GM18507 (cell line): Measurements from ENCODE around the gene L3MBTL2.
"Not testable (repeated sequence)": the region's sequence is repeated elsewhere in the genome, so short reads cannot be mapped to it uniquely, and the experiment has no call there.

ENCODE experiments used
- DNase-seq: peaks from one replicate; pipeline ENCODE4 v3.0.0; 2011; ENCODE audit warnings: low read depth; ENCODE audit not compliant: insufficient read length; ENCODE audit errors: extremely low spot score
- FAIRE-seq: peaks from 2 replicates; lab custom pipeline; 2011; peaks lifted over from hg19 to GRCh38; lab: Jason Lieb, UNC

The L3MBTL2 gene

GRCh38 chr22:41238570-41239442, 33.7 kb downstream of the L3MBTL2 start:
- no peak for FAIRE-seq
- DNase-seq = no peak

- FAIRE-seq = no peak
- DNase-seq = no peak
Measured at GRCh38 chr22:41239443-41240128, 34.5 kb downstream of the L3MBTL2 start.

- FAIRE-seq = no peak
Measured at GRCh38 chr22:41240377-41241132, 35.4 kb downstream of the L3MBTL2 start, which contains the start of gene CHADL. CHADL (minus strand) TSS chr22:41240931; CDS start chr22:41240881, 50 bp downstream.

GRCh38 chr22:41241133-41241676, 36.1 kb downstream of the L3MBTL2 start:
- FAIRE-seq = no peak
- no peak for DNase-seq

More at GRCh38 chr22:41240377-41241132, 35.4 kb downstream of the L3MBTL2 start, which contains the start of gene CHADL:
- DNase-seq = no peak

- DNase-seq (no peak), FAIRE-seq (no peak)
Measured at GRCh38 chr22:41242396-41243117, 37.4 kb downstream of the L3MBTL2 start.

- no peak for FAIRE-seq
- DNase-seq = no peak
Measured at GRCh38 chr22:41243361-41243760, 38.2 kb downstream of the L3MBTL2 start.

- DNase-seq (no peak), FAIRE-seq (no peak)
Measured at GRCh38 chr22:41245917-41246499, 40.9 kb downstream of the L3MBTL2 start.

GRCh38 chr22:41247703-41248102, 42.6 kb downstream of the L3MBTL2 start:
- DNase-seq (no peak), FAIRE-seq (no peak)

GRCh38 chr22:41248314-41248713, 43.2 kb downstream of the L3MBTL2 start:
- DNase-seq = no peak
- no peak for FAIRE-seq

GRCh38 chr22:41248758-41249157, 43.6 kb downstream of the L3MBTL2 start:
- no peak for FAIRE-seq
- no peak for DNase-seq

- FAIRE-seq (no peak), DNase-seq (no peak)
Measured at GRCh38 chr22:41249442-41249841, 44.3 kb downstream of the L3MBTL2 start.

- FAIRE-seq = no peak
- no peak for DNase-seq
Measured at GRCh38 chr22:41250127-41250526, 45.0 kb downstream of the L3MBTL2 start.

- FAIRE-seq = no peak
- no peak for DNase-seq
Measured at GRCh38 chr22:41252365-41252764, 47.3 kb downstream of the L3MBTL2 start.

GRCh38 chr22:41254230-41254629, 49.1 kb downstream of the L3MBTL2 start:
- no peak for FAIRE-seq

GRCh38 chr22:41256254-41257253, 51.4 kb downstream of the L3MBTL2 start:
- no peak for FAIRE-seq
- DNase-seq = no peak

More at GRCh38 chr22:41254230-41254629, 49.1 kb downstream of the L3MBTL2 start:
- no peak for DNase-seq

- no peak for DNase-seq
- FAIRE-seq = no peak
Measured at GRCh38 chr22:41257696-41258095, 52.6 kb downstream of the L3MBTL2 start.

GRCh38 chr22:41259756-41260155, 54.6 kb downstream of the L3MBTL2 start:
- FAIRE-seq, DNase-seq: not testable (repeated sequence)
